Measurements from ENCODE around the gene GPR22.

The GPR22 gene

GRCh38 chr7:107441581-107442422, 28.1 kb upstream of the GPR22 start:
- TF ChIP-seq TCF4 (CRISPR knock-in tag; IDR thresholded peaks at IDR 0.05; ENCODE audit: borderline replicate concordance) (no peak), CSDC2 (CRISPR knock-in tag; IDR thresholded peaks at IDR 0.05) (no peak), SNAI2 (CRISPR knock-in tag; IDR thresholded peaks at IDR 0.05) (no peak), PPARA (CRISPR knock-in tag; IDR thresholded peaks at IDR 0.05; ENCODE audit: borderline replicate concordance) (no peak), OSR1 (CRISPR knock-in tag; IDR thresholded peaks at IDR 0.05) (no peak)

GRCh38 chr7:107442678-107443077, 27.2 kb upstream of the GPR22 start:
- no peak for TF ChIP-seq SNAI2 (CRISPR knock-in tag; IDR thresholded peaks at IDR 0.05)
- no peak for TF ChIP-seq RARB (CRISPR knock-in tag; IDR thresholded peaks at IDR 0.05)
- no peak for ATAC-seq

More at GRCh38 chr7:107441581-107442422, 28.1 kb upstream of the GPR22 start:
- no peak for ATAC-seq

- no peak for ATAC-seq
- no peak for TF ChIP-seq CSRNP3 (CRISPR knock-in tag; IDR thresholded peaks at IDR 0.05)
- no peak for TF ChIP-seq TSHZ2 (CRISPR knock-in tag; IDR thresholded peaks at IDR 0.05)
- TF ChIP-seq ZC3H10 (CRISPR knock-in tag; IDR thresholded peaks at IDR 0.05): no peak
- TF ChIP-seq ZFP3 (CRISPR knock-in tag; IDR thresholded peaks at IDR 0.05): no peak
- TF ChIP-seq PATZ1 (CRISPR knock-in tag; IDR thresholded peaks at IDR 0.05; ENCODE audit: borderline replicate concordance): no peak
- no peak for TF ChIP-seq GLIS3 (CRISPR knock-in tag; IDR thresholded peaks at IDR 0.05)
- TF ChIP-seq ZNF70 (CRISPR knock-in tag; IDR thresholded peaks at IDR 0.05): no peak
- TF ChIP-seq CREB5 (CRISPR knock-in tag; IDR thresholded peaks at IDR 0.05; ENCODE audit: low read depth): no peak
- no peak for TF ChIP-seq TCF4 (CRISPR knock-in tag; IDR thresholded peaks at IDR 0.05; ENCODE audit: borderline replicate concordance)
- TF ChIP-seq OSR1 (CRISPR knock-in tag; IDR thresholded peaks at IDR 0.05): no peak
- no peak for TF ChIP-seq ISL1 (CRISPR knock-in tag; IDR thresholded peaks at IDR 0.05)
- no peak for TF ChIP-seq SNAI2 (CRISPR knock-in tag; IDR thresholded peaks at IDR 0.05)
- TF ChIP-seq POU6F1 (CRISPR knock-in tag; IDR thresholded peaks at IDR 0.05; ENCODE audit: borderline replicate concordance, low read depth): no peak
- no peak for TF ChIP-seq TOX (CRISPR knock-in tag; IDR thresholded peaks at IDR 0.05; ENCODE audit: borderline replicate concordance)
- no peak for TF ChIP-seq ARNTL (CRISPR knock-in tag; IDR thresholded peaks at IDR 0.05; ENCODE audit: borderline replicate concordance, low read depth)
- TF ChIP-seq ZFP30 (CRISPR knock-in tag; IDR thresholded peaks at IDR 0.05): no peak
- TF ChIP-seq ZNF565 (CRISPR knock-in tag; conservative IDR thresholded peaks at IDR 0.05; ENCODE audit: low read depth): no peak
- no peak for TF ChIP-seq RARB (CRISPR knock-in tag; IDR thresholded peaks at IDR 0.05)
- TF ChIP-seq PPARA (CRISPR knock-in tag; IDR thresholded peaks at IDR 0.05; ENCODE audit: borderline replicate concordance): no peak
- no peak for TF ChIP-seq ESRRG (CRISPR knock-in tag; IDR thresholded peaks at IDR 0.05)
Observed at GRCh38 chr7:107446531-107446930, 23.3 kb upstream of the GPR22 start.
